OCI-LY7 (cell line): Measurements from ENCODE around the gene INSIG1. TPM values are rescaled to one million over a fixed set of nuclear protein-coding genes. Genes with fewer than 3 reads are reported as not detected.

ENCODE experiments used
- BruUV-seq: library from RNA; stranded (reverse); fragments of 400-500 nt; replicated peaks from 2 replicates; lab custom pipeline; 2021; lab: Mats Ljungman, UMichigan
- CTCF ChIA-PET: fragments of 300-600 bp; sonication (Branson Sonifier 250); formaldehyde crosslinking; loops from one replicate; lab custom pipeline; 2022; ENCODE audit warnings: antibody characterized with exemption; ENCODE audit not compliant: unreplicated experiment; lab: Charles Lee
- POLR2A ChIA-PET: fragments of 300-600 bp; sonication (Branson Sonifier 250); formaldehyde crosslinking; loops from one replicate; lab custom pipeline; 2022; ENCODE audit warnings: antibody characterized with exemption; lab: Charles Lee
- DNase-seq: peaks from one replicate; pipeline ENCODE4 v3.0.0-alpha.2; 2015; ENCODE audit warnings: low spot score
- H2AFZ ChIP-seq: fragments of 200-600 bp; sonication (generic), shearing (Covaris generic); 2 replicates; pipeline ENCODE4 v1.6.1; 2014; ENCODE audit warnings: mild to moderate bottlenecking, antibody characterized with exemption, low read length, moderate library complexity
- H3K27ac ChIP-seq: fragments of 200-600 bp; sonication (generic); 2 replicates; pipeline ENCODE4 v1.5.1; 2014; ENCODE audit warnings: mixed run types, low read depth, mild to moderate bottlenecking, moderate library complexity, low read length, inconsistent platforms; ENCODE audit not compliant: poor library complexity, severe bottlenecking
- H3K36me3 ChIP-seq: fragments of 200-600 bp; sonication (generic); 2 replicates; pipeline ENCODE4 v1.6.1; 2014; ENCODE audit warnings: mild to moderate bottlenecking, antibody characterized with exemption, low read length, moderate library complexity, mixed read lengths; ENCODE audit not compliant: insufficient read depth
- H3K4me1 ChIP-seq: fragments of 200-600 bp; sonication (generic); 2 replicates; pipeline ENCODE4 v1.5.1; 2014; ENCODE audit warnings: mild to moderate bottlenecking, low read length; ENCODE audit not compliant: insufficient read depth, poor library complexity, severe bottlenecking
- H3K4me2 ChIP-seq: fragments of 200-600 bp; sonication (generic); 2 replicates; pipeline ENCODE4 v1.6.1; 2014; ENCODE audit warnings: mild to moderate bottlenecking, low read length
- H3K4me3 ChIP-seq: fragments of 200-600 bp; sonication (generic); 2 replicates; pipeline ENCODE4 v1.5.1; 2014; ENCODE audit warnings: mild to moderate bottlenecking, low read depth, low read length; ENCODE audit not compliant: poor library complexity, severe bottlenecking
- H3K79me2 ChIP-seq: fragments of 200-600 bp; sonication (generic); 2 replicates; pipeline ENCODE4 v1.6.1; 2016; ENCODE audit warnings: low read depth, mild to moderate bottlenecking, low read length, moderate library complexity, mixed read lengths; ENCODE audit not compliant: insufficient read depth
- H3K9me2 ChIP-seq: fragments of 200-600 bp; sonication (generic); 2 replicates; pipeline ENCODE4 v1.6.1; 2016; ENCODE audit warnings: mild to moderate bottlenecking, low read length, mixed read lengths; ENCODE audit not compliant: insufficient read depth
- H3K9me3 ChIP-seq: fragments of 200-600 bp; sonication (generic); 2 replicates; pipeline ENCODE4 v1.6.1; 2014; ENCODE audit warnings: mild to moderate bottlenecking, mixed run types, low read length, mixed read lengths
- H4K20me1 ChIP-seq: fragments of 200-600 bp; sonication (generic); 2 replicates; pipeline ENCODE4 v1.6.1; 2014; ENCODE audit warnings: mild to moderate bottlenecking, antibody characterized with exemption, low read length, moderate library complexity, mixed read lengths; ENCODE audit not compliant: insufficient read depth
- EZH2phosphoT487 ChIP-seq: fragments of 200-600 bp; sonication (generic); IDR thresholded peaks from 2 replicates; pipeline ENCODE4 v1.6.1; 2018; ENCODE audit warnings: low read depth, borderline replicate concordance, mild to moderate bottlenecking, mixed run types, antibody characterized with exemption, low read length, moderate library complexity, mixed read lengths
- intact Hi-C: fragments of 100-400 bp; cut with micrococcal nuclease; formaldehyde crosslinking; loops from one replicate; pipeline ENCODE4 v1.10.0; 2022; ENCODE audit not compliant: unreplicated experiment
- total RNA-seq, 2 experiments: library from RNA; depleted of rRNA in 1 of 2; stranded (reverse); fragments of >200 nt in 1 of 2; shearing (Covaris generic) in 1 of 2; gene quantifications; 2 replicates each; pipeline ENCODE4 v1.2.3, GENCODE V29; 2014 to 2022
- TF ChIP-seq, protein P1 (sequence below): fragments of 200-600 bp; sonication (generic); conservative IDR thresholded peaks from 2 replicates; pipeline ENCODE4 v1.5.1; 2014; ENCODE audit warnings: mild to moderate bottlenecking, antibody characterized with exemption, low read length, moderate library complexity, mixed read lengths

INSIG1 gene
- total RNA-seq, 2 experiments from 2014 or later, result 122 to 164 TPM

DNA sequence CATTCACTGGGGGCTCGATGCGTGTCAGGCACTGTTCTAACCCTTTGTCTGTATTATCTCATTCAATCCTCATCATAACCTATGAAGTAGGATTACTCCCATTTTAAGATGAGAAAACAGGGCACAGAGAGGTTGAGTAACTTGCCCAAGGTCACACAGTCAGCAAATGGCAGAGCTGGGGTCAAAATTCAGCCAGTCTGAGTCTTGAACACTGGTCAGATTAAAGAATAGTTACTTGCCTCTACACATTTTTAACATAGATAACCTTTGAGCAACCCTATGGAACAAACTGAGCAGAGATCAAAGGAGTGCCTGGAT lies 27.2 kb downstream of the INSIG1 start:
- Histone ChIP-seq H4K20me1 (no peaks in the 10 kb centered on the region), H3K27ac (no peak overlapping the region), H3K4me2 (no peak overlapping the region), H3K4me3 (no peak overlapping the region), H3K79me2 (no peaks in the 10 kb centered on the region), H3K36me3 (no peaks in the 10 kb centered on the region), H3K4me1 (no peaks in the 10 kb centered on the region), H2AFZ (no peak overlapping the region), H3K9me2 (no peaks in the 10 kb centered on the region), H3K9me3 (no peaks in the 10 kb centered on the region)
- TF ChIP-seq, protein P1, sequence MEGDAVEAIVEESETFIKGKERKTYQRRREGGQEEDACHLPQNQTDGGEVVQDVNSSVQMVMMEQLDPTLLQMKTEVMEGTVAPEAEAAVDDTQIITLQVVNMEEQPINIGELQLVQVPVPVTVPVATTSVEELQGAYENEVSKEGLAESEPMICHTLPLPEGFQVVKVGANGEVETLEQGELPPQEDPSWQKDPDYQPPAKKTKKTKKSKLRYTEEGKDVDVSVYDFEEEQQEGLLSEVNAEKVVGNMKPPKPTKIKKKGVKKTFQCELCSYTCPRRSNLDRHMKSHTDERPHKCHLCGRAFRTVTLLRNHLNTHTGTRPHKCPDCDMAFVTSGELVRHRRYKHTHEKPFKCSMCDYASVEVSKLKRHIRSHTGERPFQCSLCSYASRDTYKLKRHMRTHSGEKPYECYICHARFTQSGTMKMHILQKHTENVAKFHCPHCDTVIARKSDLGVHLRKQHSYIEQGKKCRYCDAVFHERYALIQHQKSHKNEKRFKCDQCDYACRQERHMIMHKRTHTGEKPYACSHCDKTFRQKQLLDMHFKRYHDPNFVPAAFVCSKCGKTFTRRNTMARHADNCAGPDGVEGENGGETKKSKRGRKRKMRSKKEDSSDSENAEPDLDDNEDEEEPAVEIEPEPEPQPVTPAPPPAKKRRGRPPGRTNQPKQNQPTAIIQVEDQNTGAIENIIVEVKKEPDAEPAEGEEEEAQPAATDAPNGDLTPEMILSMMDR, result no peak
- TF ChIP-seq EZH2phosphoT487, result no peak
- CTCF ChIA-PET, result no interaction called here
- no peak for DNase-seq
- intact Hi-C loops, result no loop called here
- no TSS peak for BruUV-seq
- POLR2A ChIA-PET, result no interaction called here

DNA sequence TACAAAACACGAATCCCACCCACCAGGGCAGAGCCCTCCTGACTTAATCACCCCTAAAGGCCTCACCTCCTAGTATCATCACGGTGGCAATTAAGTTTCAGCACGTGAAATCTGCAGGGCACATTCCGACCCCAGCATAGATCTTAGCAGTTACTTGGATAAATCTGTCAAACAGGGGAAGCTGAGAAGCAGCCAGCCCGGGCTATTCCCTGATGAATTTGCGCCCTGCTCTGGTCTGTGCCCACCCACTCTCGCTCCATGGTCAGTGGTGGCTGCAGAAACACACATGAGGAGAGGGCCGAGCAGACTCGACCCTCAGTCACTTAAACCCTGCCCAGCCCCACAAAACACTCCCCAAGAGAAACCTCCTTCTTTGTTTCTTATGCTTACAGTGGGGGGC lies 28.7 kb downstream of the INSIG1 start:
- H3K9me2 ChIP-seq, result no peaks in the 10 kb centered on the region
- no peak overlapping the region for H3K4me2 ChIP-seq
- no peak for TF ChIP-seq EZH2phosphoT487
- TF ChIP-seq, protein P1, result no peak
- H3K4me1 ChIP-seq, result no peaks in the 10 kb centered on the region
- H3K9me3 ChIP-seq, result no peaks in the 10 kb centered on the region
- POLR2A ChIA-PET, result no interaction called here
- no peaks in the 10 kb centered on the region for H3K79me2 ChIP-seq
- no peaks in the 10 kb centered on the region for H4K20me1 ChIP-seq
- H2AFZ ChIP-seq, result no peak overlapping the region
- no peak overlapping the region for H3K27ac ChIP-seq
- H3K36me3 ChIP-seq, result no peaks in the 10 kb centered on the region
- intact Hi-C loops, result no loop called here
- H3K4me3 ChIP-seq, result no peak overlapping the region
- CTCF ChIA-PET, result no interaction called here
- no TSS peak for BruUV-seq
- DNase-seq, result no peak

DNA sequence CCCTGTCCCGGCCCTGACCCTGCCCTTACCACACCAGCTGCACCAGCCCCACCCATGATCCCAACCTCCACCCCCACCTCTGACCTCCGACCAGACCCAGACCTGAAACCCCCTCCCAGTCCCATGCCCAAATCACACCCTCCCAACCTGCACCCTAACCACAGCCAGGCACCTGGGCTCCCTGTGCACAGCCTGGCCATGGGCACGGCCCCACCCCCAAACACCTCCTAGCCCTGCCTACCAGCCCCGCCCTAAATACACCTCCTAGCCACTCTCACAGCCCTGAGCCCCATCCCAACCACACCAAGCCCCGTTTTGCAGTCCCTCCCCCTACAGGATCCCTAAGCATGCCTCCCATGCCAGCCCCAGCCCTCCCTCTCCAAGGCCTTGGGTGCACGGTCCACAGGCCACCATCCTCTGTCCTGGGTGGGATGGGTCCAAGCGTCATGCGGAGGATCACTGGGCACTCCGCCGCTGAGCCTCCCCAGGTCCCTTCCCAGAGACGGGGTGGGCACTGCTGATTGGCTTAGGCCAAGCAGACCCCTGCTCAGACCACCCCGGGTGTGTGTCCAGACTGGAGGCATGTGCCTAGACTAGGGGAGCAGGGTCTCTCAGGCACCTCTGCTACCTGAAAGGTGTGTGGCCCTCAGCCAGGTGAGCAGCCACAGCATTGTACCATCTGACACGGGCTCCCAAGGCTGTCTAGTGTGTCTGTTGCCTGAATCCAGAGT lies 30.1 kb downstream of the INSIG1 start:
- no TSS peak for BruUV-seq
- Histone ChIP-seq H3K4me3 (no peak overlapping the region), H3K4me1 (no peaks in the 10 kb centered on the region), H3K36me3 (no peaks in the 10 kb centered on the region), H4K20me1 (no peaks in the 10 kb centered on the region), H3K27ac (no peak overlapping the region), H3K4me2 (no peak overlapping the region), H2AFZ (no peak overlapping the region), H3K9me3 (no peaks in the 10 kb centered on the region), H3K79me2 (no peaks in the 10 kb centered on the region), H3K9me2 (no peaks in the 10 kb centered on the region)
- TF ChIP-seq EZH2phosphoT487, result no peak
- TF ChIP-seq, protein P1, result no peak
- ChIA-PET CTCF (no interaction called here), POLR2A (no interaction called here)
- DNase-seq, result no peak
- intact Hi-C loops, result no loop called here
